Glutamatergic neuron (in vitro differentiated cells): ENCODE measurements around the gene ZMYM2. TPM values are rescaled to one million over a fixed set of nuclear protein-coding genes. Genes with fewer than 3 reads are reported as not detected.

Source experiments
- DNase-seq: peaks from one replicate; pipeline ENCODE4 v3.0.0; 2022
- H3K27ac Mint-ChIP-seq: one replicate; pipeline ENCODE4 v1.8.0; 2020; ENCODE audit warnings: mild to moderate bottlenecking, mixed read lengths, inconsistent platforms; ENCODE audit not compliant: unreplicated experiment
- H3K27me3 Mint-ChIP-seq: one replicate; pipeline ENCODE4 v1.8.0; 2020; ENCODE audit warnings: mild to moderate bottlenecking, moderate library complexity, mixed read lengths, inconsistent platforms; ENCODE audit not compliant: unreplicated experiment
- H3K36me3 Mint-ChIP-seq: one replicate; pipeline ENCODE4 v1.8.0; 2020; ENCODE audit warnings: mild to moderate bottlenecking, mixed read lengths, inconsistent platforms; ENCODE audit not compliant: unreplicated experiment
- H3K4me1 Mint-ChIP-seq: one replicate; pipeline ENCODE4 v1.8.0; 2020; ENCODE audit warnings: mild to moderate bottlenecking, low read depth, mixed read lengths, inconsistent platforms; ENCODE audit not compliant: unreplicated experiment
- H3K4me3 Mint-ChIP-seq: one replicate; pipeline ENCODE4 v1.8.0; 2020; ENCODE audit warnings: mild to moderate bottlenecking, mixed read lengths, inconsistent platforms; ENCODE audit not compliant: unreplicated experiment
- H3K9me3 Mint-ChIP-seq: one replicate; pipeline ENCODE4 v1.8.0; 2020; ENCODE audit warnings: mild to moderate bottlenecking, moderate library complexity, mixed read lengths, inconsistent platforms; ENCODE audit not compliant: unreplicated experiment
- CTCF ChIP-seq: fragments of 200-600 bp; sonication (generic); IDR thresholded peaks from one replicate; pipeline ENCODE4 v1.5.0; 2021; ENCODE audit not compliant: partially characterized antibody, unreplicated experiment
- total RNA-seq: library from RNA; stranded (reverse); fragmentation: NEBNext Ultra II Directional; extraction: Animal tissue kit (Norgen Biotek cat#: 25700); gene quantifications from one replicate; pipeline ENCODE4 v1.2.1, GENCODE V29; 2021; ENCODE audit not compliant: unreplicated experiment

ZMYM2 gene
- total RNA-seq, 1 donor from 2014 or later, result 215 TPM

- peak; percentile 75 for DNase-seq
Observed at GRCh38 chr13:19959141-19959830, 759 bp downstream of the ZMYM2 start.

GRCh38 chr13:19959831-19960652 lies 1.5 kb downstream of the ZMYM2 start:
- H3K4me3 Mint-ChIP-seq, result peak overlapping the region; percentile 78

More at GRCh38 chr13:19959141-19959830, 759 bp downstream of the ZMYM2 start:
- peaks cover 19% of the 10 kb centered on the region for H3K9me3 Mint-ChIP-seq
- peak overlapping the region; percentile 99 for H3K27ac Mint-ChIP-seq
- peak overlapping the region; percentile 78 for H3K4me3 Mint-ChIP-seq
- H3K36me3 Mint-ChIP-seq, result no peaks in the 10 kb centered on the region
- H3K4me1 Mint-ChIP-seq, result peaks cover 8% of the 10 kb centered on the region
- H3K27me3 Mint-ChIP-seq, result peaks cover 16% of the 10 kb centered on the region
- no peak for TF ChIP-seq CTCF

GRCh38 chr13:19960653-19960976 lies 2.1 kb downstream of the ZMYM2 start:
- H3K36me3 Mint-ChIP-seq, result no peaks in the 10 kb centered on the region
- peaks cover 10% of the 10 kb centered on the region for H3K4me1 Mint-ChIP-seq
- peaks cover 16% of the 10 kb centered on the region for H3K27me3 Mint-ChIP-seq
- H3K9me3 Mint-ChIP-seq, result peaks cover 19% of the 10 kb centered on the region
- H3K4me3 Mint-ChIP-seq, result peak overlapping the region; percentile 78
- TF ChIP-seq CTCF, result no peak
- H3K27ac Mint-ChIP-seq, result peak overlapping the region; percentile 99
- no peak for DNase-seq

More at GRCh38 chr13:19959831-19960652, 1.5 kb downstream of the ZMYM2 start:
- Mint-ChIP-seq H3K27me3 (peaks cover 16% of the 10 kb centered on the region), H3K36me3 (no peaks in the 10 kb centered on the region), H3K4me1 (peaks cover 8% of the 10 kb centered on the region), H3K9me3 (peaks cover 19% of the 10 kb centered on the region), H3K27ac (peak overlapping the region; percentile 99)
- peak; percentile 91 for DNase-seq
- TF ChIP-seq CTCF, result peak; percentile 79

GRCh38 chr13:19961489-19961888 lies 3.0 kb downstream of the ZMYM2 start:
- Mint-ChIP-seq H3K9me3 (peaks cover 17% of the 10 kb centered on the region), H3K4me1 (peaks cover 10% of the 10 kb centered on the region), H3K27me3 (peaks cover 16% of the 10 kb centered on the region), H3K27ac (peak overlapping the region; percentile 21), H3K36me3 (no peaks in the 10 kb centered on the region), H3K4me3 (peak overlapping the region; percentile 78)
- TF ChIP-seq CTCF, result no peak
- DNase-seq, result no peak

- no peak for TF ChIP-seq CTCF
- Mint-ChIP-seq H3K27ac (no peak overlapping the region), H3K9me3 (peaks cover 17% of the 10 kb centered on the region), H3K4me3 (peak overlapping the region; percentile 78), H3K27me3 (peaks cover 16% of the 10 kb centered on the region), H3K36me3 (no peaks in the 10 kb centered on the region), H3K4me1 (peaks cover 10% of the 10 kb centered on the region)
- DNase-seq, result no peak
Observed at GRCh38 chr13:19961924-19962323, 3.4 kb downstream of the ZMYM2 start.
